Measurements from ENCODE around the gene FAM53A. TPM values are rescaled to one million over a fixed set of nuclear protein-coding genes. Genes with fewer than 3 reads are reported as not detected.

FAM53A gene
- total and polyA plus RNA-seq, 2 of the 4 experiments (the other 2 are of a cell fraction) = 2.0 to 3.1 TPM

DNA sequence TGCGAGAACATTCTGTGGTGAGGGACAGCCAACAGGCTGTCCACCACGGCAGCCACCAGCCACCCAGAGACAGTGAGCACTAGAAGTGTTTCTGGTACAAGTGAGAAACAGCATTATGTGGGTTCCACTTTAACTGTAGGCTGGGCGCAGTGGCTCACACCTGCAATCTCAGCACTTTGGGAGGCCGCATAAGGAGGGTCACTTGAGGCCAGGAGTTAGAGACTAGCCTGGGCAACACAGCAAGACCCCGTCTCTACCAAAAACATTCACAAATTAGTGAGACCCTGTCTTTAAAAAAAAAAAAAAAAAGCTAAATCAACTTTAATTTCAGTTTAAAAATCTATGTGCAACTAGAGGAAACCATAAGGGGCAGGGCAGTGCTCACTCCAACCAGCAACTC is 20.6 kb downstream of the FAM53A start:
- TF ChIP-seq NFE2L2 (IDR thresholded peaks at IDR 0.05; ENCODE audit: low read depth, low read length) (no peak), CHD1 (IDR thresholded peaks at IDR 0.05; ENCODE audit: low read depth, low read length) (no peak), RFX5 (IDR thresholded peaks at IDR 0.05; ENCODE audit: low read depth, low read length) (no peak), BHLHE40 (IDR thresholded peaks at IDR 0.05; ENCODE audit: low read depth, low read length) (no peak), RCOR1 (IDR thresholded peaks at IDR 0.05; ENCODE audit: insufficient replicate concordance, low read length) (no peak), MAFK (IDR thresholded peaks at IDR 0.05; ENCODE audit: low read depth, low read length) (no peak), USF2 (IDR thresholded peaks at IDR 0.05; ENCODE audit: low read depth, low read length) (no peak), CEBPB (IDR thresholded peaks at IDR 0.05; ENCODE audit: low read depth, low read length) (no peak), ELK1 (IDR thresholded peaks at IDR 0.05; ENCODE audit: borderline replicate concordance, low read depth, low read length) (no peak), FOS (IDR thresholded peaks at IDR 0.05; ENCODE audit: low read depth, low read length) (no peak), POLR2A (IDR thresholded peaks at IDR 0.05; ENCODE audit: low read depth, low read length) (no peak), RAD21 (IDR thresholded peaks at IDR 0.05; ENCODE audit: low read length) (no peak), MXI1 (IDR thresholded peaks at IDR 0.05; ENCODE audit: borderline replicate concordance, low read depth, low read length) (no peak), MAZ (IDR thresholded peaks at IDR 0.05; ENCODE audit: borderline replicate concordance, low read depth, low read length) (no peak), SMC3 (IDR thresholded peaks at IDR 0.05; ENCODE audit: low read depth, low read length) (no peak)
- TF ChIP-seq, protein P1, sequence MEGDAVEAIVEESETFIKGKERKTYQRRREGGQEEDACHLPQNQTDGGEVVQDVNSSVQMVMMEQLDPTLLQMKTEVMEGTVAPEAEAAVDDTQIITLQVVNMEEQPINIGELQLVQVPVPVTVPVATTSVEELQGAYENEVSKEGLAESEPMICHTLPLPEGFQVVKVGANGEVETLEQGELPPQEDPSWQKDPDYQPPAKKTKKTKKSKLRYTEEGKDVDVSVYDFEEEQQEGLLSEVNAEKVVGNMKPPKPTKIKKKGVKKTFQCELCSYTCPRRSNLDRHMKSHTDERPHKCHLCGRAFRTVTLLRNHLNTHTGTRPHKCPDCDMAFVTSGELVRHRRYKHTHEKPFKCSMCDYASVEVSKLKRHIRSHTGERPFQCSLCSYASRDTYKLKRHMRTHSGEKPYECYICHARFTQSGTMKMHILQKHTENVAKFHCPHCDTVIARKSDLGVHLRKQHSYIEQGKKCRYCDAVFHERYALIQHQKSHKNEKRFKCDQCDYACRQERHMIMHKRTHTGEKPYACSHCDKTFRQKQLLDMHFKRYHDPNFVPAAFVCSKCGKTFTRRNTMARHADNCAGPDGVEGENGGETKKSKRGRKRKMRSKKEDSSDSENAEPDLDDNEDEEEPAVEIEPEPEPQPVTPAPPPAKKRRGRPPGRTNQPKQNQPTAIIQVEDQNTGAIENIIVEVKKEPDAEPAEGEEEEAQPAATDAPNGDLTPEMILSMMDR (conservative IDR thresholded peaks at IDR 0.05; ENCODE audit: low read depth, low read length) = no peak
- Histone ChIP-seq H3K4me1 (ENCODE audit: control insufficient read depth, insufficient read depth, low read length) (no peaks in the 10 kb centered on the region), H2BK120ac (ENCODE audit: low read depth, low read length) (no peak overlapping the region), H3K9ac (ENCODE audit: low read depth, low read length) (no peak overlapping the region), H3K4ac (ENCODE audit: low read depth, low read length) (no peak overlapping the region), H4K8ac (ENCODE audit: low read depth in 2 of 2, low read length in 2 of 2) (no peak overlapping the region), H4K20me1 (ENCODE audit: insufficient read depth, low read length) (no peaks in the 10 kb centered on the region), H3K27me3 (ENCODE audit: control insufficient read depth, insufficient read depth, low read length) (no peaks in the 10 kb centered on the region), H3K79me1 (ENCODE audit: low read depth in 1 of 2, low read length in 2 of 2) (no peaks in the 10 kb centered on the region), H2BK20ac (ENCODE audit: low read depth, low read length) (no peak overlapping the region), H4K91ac (ENCODE audit: insufficient read depth, low read depth, low read length) (no peak overlapping the region), H4K5ac (ENCODE audit: low read depth, low read length) (no peak overlapping the region), H3K27ac (ENCODE audit: insufficient read depth, low read length) (no peak overlapping the region), H3K14ac (replicated peaks; ENCODE audit: low read depth, low read length) (no peak overlapping the region), H2AFZ (replicated peaks; ENCODE audit: low read length, poor library complexity) (no peak overlapping the region), H3K23ac (ENCODE audit: low read depth, low read length) (no peak overlapping the region), H3K9me3 (ENCODE audit: control insufficient read depth, insufficient read depth, low read length) (no peaks in the 10 kb centered on the region), H3K36me3 (ENCODE audit: control insufficient read depth, insufficient read depth, low read length) (no peaks in the 10 kb centered on the region), H3K4me3 (ENCODE audit: insufficient read depth, low read depth, low read length) (no peak overlapping the region), H3K4me2 (ENCODE audit: low read depth, low read length) (no peak overlapping the region), H2AK9ac (replicated peaks; ENCODE audit: low read depth, low read length, poor library complexity) (no peak overlapping the region), H2AK5ac (ENCODE audit: low read depth, low read length) (no peak overlapping the region), H3K18ac (ENCODE audit: low read depth, low read length) (no peak overlapping the region), H3K56ac (ENCODE audit: extremely low read depth, insufficient read depth, low read length) (no peak overlapping the region), H3K9me1 (ENCODE audit: insufficient read depth, low read length) (no peaks in the 10 kb centered on the region), H2BK5ac (ENCODE audit: low read depth, low read length, poor library complexity, severe bottlenecking) (no peak overlapping the region), H2BK15ac (ENCODE audit: low read depth, low read length) (no peak overlapping the region)
- DNase-seq (no peak), ATAC-seq (ENCODE audit: low read depth) (no peak)
- WGBS, 2 experiments (ENCODE audit: extremely low coverage in 2 of 2, insufficient read length in 1 of 2) = 81% methylated on average over 2 of the region's 5 CpGs; no CpG with 5 or more reads in 1 of the 2 experiments
- in situ Hi-C loops (cut with MboI; ENCODE audit: low sequenced_read_pairs) (no loop called here), intact Hi-C loops (cut with micrococcal nuclease) (no loop called here), dilution Hi-C loops (cut with HindIII; ENCODE audit: low sequenced_read_pairs, unreplicated experiment) (no loop called here)
- CTCF ChIA-PET = no interaction called here
- BruUV-seq (replicated peaks) = no TSS peak
- POLR2A ChIA-PET (ENCODE audit: unreplicated experiment) = interaction anchor here (0.6 kb wide), 1 partner anchor 72 kb away, joined by 3 read pairs; no protein-coding TSS in a partner anchor
